Sigmoid colon (tissue), 7 donors: ENCODE measurements around the gene ZNF407. TPM values are rescaled to one million over a fixed set of nuclear protein-coding genes. Genes with fewer than 3 reads are reported as not detected.

Source experiments
- DNase-seq: peaks from one replicate; pipeline ENCODE4 v3.0.0-alpha.2; 2019
- H3K27ac ChIP-seq, 4 donors: fragments of 200-600 bp; sonication (generic); one replicate each; pipeline ENCODE4 v1.5.1; 2016 to 2019; ENCODE audit warnings: mild to moderate bottlenecking in 1 of 4
- H3K27me3 ChIP-seq, 3 donors: fragments of 200-600 bp; sonication (generic); one replicate each; pipeline ENCODE4 v1.5.1; 2019; ENCODE audit warnings: mild to moderate bottlenecking in 1 of 3
- H3K36me3 ChIP-seq, 4 donors: fragments of 200-600 bp; sonication (generic); one replicate each; pipeline ENCODE4 v1.5.1; 2016 to 2019
- H3K4me1 ChIP-seq, 4 donors: fragments of 200-600 bp; sonication (generic); one replicate each; pipeline ENCODE4 v1.5.1; 2017 to 2019
- H3K4me3 ChIP-seq, 4 donors: fragments of 200-600 bp; sonication (generic); one replicate each; pipeline ENCODE4 v1.5.1; 2017 to 2019; ENCODE audit warnings: mild to moderate bottlenecking in 2 of 4, moderate library complexity in 1 of 4
- H3K9me3 ChIP-seq, 4 donors: fragments of 200-600 bp in 3 of 4; sonication (generic) in 3 of 4; one replicate each; pipeline versions ENCODE4 v1.5.1 to v1.6.1; 2013 to 2019
- CTCF ChIP-seq, 4 experiments: fragments of 450-650 bp in 3 of 4; fragments of 200-600 bp in 1 of 4; IDR thresholded peaks; one replicate each; pipeline ENCODE4 v1.5.1; 2016 to 2019; ENCODE audit warnings: antibody characterized with exemption in 4 of 4, mild to moderate bottlenecking in 3 of 4, moderate library complexity in 2 of 4
- EP300 ChIP-seq, 4 donors: sonication (generic); formaldehyde crosslinking; IDR thresholded peaks; one replicate each; pipeline ENCODE4 v1.6.1; 2017; ENCODE audit warnings: antibody characterized with exemption in 4 of 4
- POLR2A ChIP-seq, 2 donors: fragments of 450-650 bp; IDR thresholded peaks; one replicate each; pipeline ENCODE4 v1.6.1; 2016; ENCODE audit warnings: antibody characterized with exemption in 2 of 2, mild to moderate bottlenecking in 2 of 2, moderate library complexity in 2 of 2
- POLR2AphosphoS5 ChIP-seq, 4 donors: sonication (generic); formaldehyde crosslinking; IDR thresholded peaks; one replicate each; pipeline ENCODE4 v1.6.1; 2017; ENCODE audit warnings: antibody characterized with exemption in 4 of 4
- WGBS, 2 donors: extraction: QIAGEN DNeasy Blood & Tissue Kit; methylation state at CpG; one replicate each; pipeline ENCODE4 v1.1.7; 2013; 5-methylcytosine and 5-hydroxymethylcytosine counted together
- intact Hi-C: fragments of 100-400 bp; cut with DNase I; formaldehyde crosslinking; loops from one replicate; pipeline ENCODE4 v1.15.1; 2023
- polyA plus RNA-seq, 3 donors: library from polyadenylated mRNA; stranded (reverse); fragments of 200-250 nt; gene quantifications; one replicate each; pipeline ENCODE4 v1.2.3, GENCODE V29; 2013
- total RNA-seq, 4 donors: library from RNA; depleted of rRNA; stranded (reverse); fragments of >200 nt; gene quantifications; one replicate each; pipeline ENCODE4 v1.1.0, GENCODE V29; 2016
- donor health status: healthy with polysubstance abuse.
- donor health status: Bipolar disorder and iron deficiency.
- donor health status: healthy.

The ZNF407 gene
- total and polyA plus RNA-seq, 7 donors, result 1.4 to 19.8 (median 16.3) TPM

- Histone ChIP-seq H3K4me3 (no peak overlapping the region), H3K9me3 (no peaks in the 10 kb centered on the region), H3K36me3 (no peaks in the 10 kb centered on the region), H3K27me3 (no peaks in the 10 kb centered on the region), H3K27ac (no peak overlapping the region), H3K4me1 (no peaks in the 10 kb centered on the region)
- DNase-seq, result no peak
- intact Hi-C loops, result no loop called here
- 94% methylated on average over 20 of the region's 20 CpGs for WGBS, 2 donors
- TF ChIP-seq CTCF (IDR thresholded peaks at IDR 0.05) (no peak), POLR2A (IDR thresholded peaks at IDR 0.05) (no peak), POLR2AphosphoS5 (IDR thresholded peaks at IDR 0.05) (no peak), EP300 (IDR thresholded peaks at IDR 0.05) (no peak)
Observed at GRCh38 chr18:75088622-75089211, 491.0 kb downstream of the ZNF407 start.

GRCh38 chr18:75089748-75090327 lies 492.2 kb downstream of the ZNF407 start:
- intact Hi-C loops, result no loop called here
- Histone ChIP-seq H3K4me1 (no peaks in the 10 kb centered on the region), H3K27ac (no peak overlapping the region), H3K36me3 (no peaks in the 10 kb centered on the region), H3K4me3 (no peak overlapping the region), H3K27me3 (no peaks in the 10 kb centered on the region), H3K9me3 (no peaks in the 10 kb centered on the region)
- WGBS, 2 donors, result 91 to 94% methylated on average over 31 of the region's 31 CpGs
- no peak for DNase-seq
- TF ChIP-seq EP300 (IDR thresholded peaks at IDR 0.05), result no peak
- no peak for TF ChIP-seq POLR2AphosphoS5 (IDR thresholded peaks at IDR 0.05)
- no peak for TF ChIP-seq POLR2A (IDR thresholded peaks at IDR 0.05)
- TF ChIP-seq CTCF (IDR thresholded peaks at IDR 0.05), result no peak

- Histone ChIP-seq H3K9me3 (no peaks in the 10 kb centered on the region), H3K27ac (no peak overlapping the region), H3K4me1 (no peaks in the 10 kb centered on the region), H3K36me3 (no peaks in the 10 kb centered on the region), H3K4me3 (no peak overlapping the region), H3K27me3 (no peaks in the 10 kb centered on the region)
- no peak for DNase-seq
- TF ChIP-seq CTCF (IDR thresholded peaks at IDR 0.05) (no peak), POLR2AphosphoS5 (IDR thresholded peaks at IDR 0.05) (no peak), EP300 (IDR thresholded peaks at IDR 0.05) (no peak), POLR2A (IDR thresholded peaks at IDR 0.05) (no peak)
- intact Hi-C loops, result no loop called here
- 95% methylated on average over 22 of the region's 22 CpGs for WGBS, 2 donors
Observed at GRCh38 chr18:75090336-75090735, 492.7 kb downstream of the ZNF407 start.

- Histone ChIP-seq H3K4me3 (no peak overlapping the region), H3K36me3 (no peaks in the 10 kb centered on the region), H3K9me3 (no peaks in the 10 kb centered on the region), H3K27me3 (no peaks in the 10 kb centered on the region), H3K4me1 (no peaks in the 10 kb centered on the region), H3K27ac (no peak overlapping the region)
- TF ChIP-seq EP300 (IDR thresholded peaks at IDR 0.05) (no peak), POLR2AphosphoS5 (IDR thresholded peaks at IDR 0.05) (no peak), CTCF (IDR thresholded peaks at IDR 0.05) (no peak), POLR2A (IDR thresholded peaks at IDR 0.05) (no peak)
- DNase-seq, result no peak
- 92 to 95% methylated on average over 6 of the region's 6 CpGs for WGBS, 2 donors
- intact Hi-C loops, result no loop called here
Observed at GRCh38 chr18:75097491-75098225, 500.0 kb downstream of the ZNF407 start.
